ENCODE measurements around the gene PI4K2A. TPM values are rescaled to one million over a fixed set of nuclear protein-coding genes. Genes with fewer than 3 reads are reported as not detected.
"Not testable (repeated sequence)": the region's sequence is repeated elsewhere in the genome, so short reads cannot be mapped to it uniquely, and the experiment has no call there.

Gene PI4K2A
- total and polyA plus RNA-seq, 5 experiments from 2014 or later: 6.5 to 9.4 (median 8.8) TPM

DNA sequence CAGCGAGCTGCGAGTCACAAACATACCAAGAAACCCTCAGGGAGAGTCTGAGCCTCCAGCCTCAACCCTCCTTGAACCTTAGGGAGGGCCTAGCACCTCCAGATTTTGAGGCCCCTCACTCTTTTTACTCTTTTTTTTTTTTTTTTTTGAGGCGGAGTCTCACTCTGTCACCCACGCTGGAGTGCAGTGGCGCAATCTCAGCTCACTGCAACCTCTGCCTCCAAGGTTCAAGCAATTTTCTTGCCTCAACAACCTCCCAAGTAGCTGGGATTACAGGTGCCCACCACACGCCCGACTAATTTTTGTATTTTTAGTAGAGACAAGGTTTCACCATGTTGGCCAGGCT, 43.9 kb downstream of the PI4K2A start:
- H3K27ac Mint-ChIP-seq, H3K36me3 Mint-ChIP-seq, ATAC-seq, H3K27me3 Mint-ChIP-seq, H3K9me3 Mint-ChIP-seq, DNase-seq, H3K4me3 Mint-ChIP-seq, POLR2A ChIA-PET: not testable (repeated sequence)
- peaks cover 8 to 33% (median 24%) of the 10 kb centered on the region in 4 donors for H3K4me1 Mint-ChIP-seq

- Mint-ChIP-seq H3K27me3 (no peaks in the 10 kb centered on the region), H3K36me3 (no peaks in the 10 kb centered on the region), H3K4me3 (peak overlapping the region in 7 of 10 donors; percentile 8 to 48 (median 28)), H3K9me3 (no peaks in the 10 kb centered on the region), H3K4me1 (peaks cover 8 to 33% (median 24%) of the 10 kb centered on the region in 4 donors), H3K27ac (peak overlapping the region in 3 of 10 donors; percentile 51 to 59 (median 56))
- DNase-seq (no peak), ATAC-seq (no peak)
- POLR2A ChIA-PET: no interaction called here
Observed at GRCh38 chr10:97684866-97685394, 44.5 kb downstream of the PI4K2A start.

- H3K4me1 Mint-ChIP-seq: peaks cover 8 to 33% (median 24%) of the 10 kb centered on the region in 4 donors
- POLR2A ChIA-PET: interaction anchor here (2.8 kb wide), 1 partner anchor 50 kb away, joined by 31 read pairs; the partner anchor contains the start of gene ZFYVE27
- H3K4me3 Mint-ChIP-seq: peak overlapping the region in 9 of 10 donors; percentile 19 to 94 (median 87)
- H3K9me3 Mint-ChIP-seq: no peaks in the 10 kb centered on the region
- DNase-seq (no peak), ATAC-seq (no peak)
- peak overlapping the region in 4 of 10 donors; percentile 40 to 59 (median 54) for H3K27ac Mint-ChIP-seq
- no peaks in the 10 kb centered on the region for H3K36me3 Mint-ChIP-seq
- no peaks in the 10 kb centered on the region for H3K27me3 Mint-ChIP-seq
Observed at GRCh38 chr10:97685395-97685958, 45.0 kb downstream of the PI4K2A start.

GRCh38 chr10:97686301-97686961, 46.0 kb downstream of the PI4K2A start:
- H3K36me3 Mint-ChIP-seq: no peaks in the 10 kb centered on the region
- DNase-seq: peak in 1 of 10 donors; percentile 17
- POLR2A ChIA-PET: interaction anchor here (0.8 to 2.8 kb wide), 15 partner anchors 8 to 448 kb away, joined by 3 to 31 read pairs (median 4); partner anchors contain the start of genes MARVELD1, R3HCC1L, UBTD1 and ZFYVE27
- peak overlapping the region in 9 of 10 donors; percentile 32 to 95 (median 93) for H3K27ac Mint-ChIP-seq
- ATAC-seq: no peak
- H3K4me1 Mint-ChIP-seq: peaks cover 8 to 33% (median 24%) of the 10 kb centered on the region in 4 donors
- no peaks in the 10 kb centered on the region for H3K9me3 Mint-ChIP-seq
- no peaks in the 10 kb centered on the region for H3K27me3 Mint-ChIP-seq
- H3K4me3 Mint-ChIP-seq: peak overlapping the region; percentile 83 to 94 (median 88)

DNA sequence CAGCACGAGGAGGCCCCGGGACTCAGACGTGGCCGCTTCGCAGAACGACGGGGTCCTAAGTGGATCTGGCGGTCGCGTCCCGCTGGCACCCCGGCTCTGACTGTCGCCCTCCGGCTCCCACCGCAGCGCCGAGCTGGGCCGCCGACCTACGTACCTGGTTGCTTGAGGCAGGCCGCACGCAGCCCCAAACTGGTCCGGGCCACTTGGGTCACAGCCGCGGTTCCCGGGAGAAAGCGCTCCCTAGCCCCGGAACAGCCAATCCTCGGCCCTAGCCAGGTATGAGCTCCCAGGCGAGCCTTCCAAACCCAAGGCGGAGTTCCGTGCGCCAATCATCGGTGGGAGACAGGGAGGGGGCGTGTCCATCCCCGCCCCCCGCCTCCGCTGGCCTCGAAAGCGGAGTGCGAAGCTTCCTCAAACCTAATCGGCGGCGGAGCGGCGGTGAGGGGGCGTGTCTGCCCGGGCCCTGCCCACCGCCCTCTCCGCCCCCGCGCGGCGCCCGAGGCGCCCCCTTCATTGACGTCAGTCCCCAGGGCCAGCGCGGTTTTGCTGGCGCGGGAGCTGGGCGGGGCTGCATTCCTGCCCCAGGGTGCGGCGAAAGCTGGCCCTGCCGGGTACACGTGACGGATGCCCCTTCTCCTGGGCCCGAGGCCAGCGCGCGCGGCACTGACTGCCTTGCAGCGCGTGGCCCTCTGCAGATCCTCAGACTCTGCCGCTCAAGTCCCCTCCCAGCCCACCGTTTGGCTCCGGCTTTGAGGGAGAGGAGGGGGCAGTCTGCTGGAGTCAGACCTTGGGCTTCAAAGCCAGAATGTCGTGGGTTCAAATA, 46.7 kb downstream of the PI4K2A start, which contains the start of gene AVPI1:
TSS of gene AVPI1 (minus strand) at position 280 of the 823 bp plus-strand sequence. CDS start 7,336 bp downstream, outside the sequence.
- peaks cover 8 to 33% (median 24%) of the 10 kb centered on the region in 4 donors for H3K4me1 Mint-ChIP-seq
- H3K27me3 Mint-ChIP-seq: no peaks in the 10 kb centered on the region
- POLR2A ChIA-PET: interaction anchor here (0.8 to 2.8 kb wide), 19 partner anchors 9 to 447 kb away, joined by 3 to 31 read pairs (median 4); partner anchors contain the start of genes MARVELD1, PI4K2A, R3HCC1L and UBTD1
- peak within 1 kb of the TSS; percentile 58 to 95 (median 92) for H3K27ac Mint-ChIP-seq
- H3K9me3 Mint-ChIP-seq: no peaks in the 10 kb centered on the region
- H3K36me3 Mint-ChIP-seq: no peaks in the 10 kb centered on the region
- peak within 1 kb of the TSS; percentile 83 to 94 (median 88) for H3K4me3 Mint-ChIP-seq
- DNase-seq (peak; percentile 92 to 98 (median 97)), ATAC-seq (peak; percentile 90 to 92)

DNA sequence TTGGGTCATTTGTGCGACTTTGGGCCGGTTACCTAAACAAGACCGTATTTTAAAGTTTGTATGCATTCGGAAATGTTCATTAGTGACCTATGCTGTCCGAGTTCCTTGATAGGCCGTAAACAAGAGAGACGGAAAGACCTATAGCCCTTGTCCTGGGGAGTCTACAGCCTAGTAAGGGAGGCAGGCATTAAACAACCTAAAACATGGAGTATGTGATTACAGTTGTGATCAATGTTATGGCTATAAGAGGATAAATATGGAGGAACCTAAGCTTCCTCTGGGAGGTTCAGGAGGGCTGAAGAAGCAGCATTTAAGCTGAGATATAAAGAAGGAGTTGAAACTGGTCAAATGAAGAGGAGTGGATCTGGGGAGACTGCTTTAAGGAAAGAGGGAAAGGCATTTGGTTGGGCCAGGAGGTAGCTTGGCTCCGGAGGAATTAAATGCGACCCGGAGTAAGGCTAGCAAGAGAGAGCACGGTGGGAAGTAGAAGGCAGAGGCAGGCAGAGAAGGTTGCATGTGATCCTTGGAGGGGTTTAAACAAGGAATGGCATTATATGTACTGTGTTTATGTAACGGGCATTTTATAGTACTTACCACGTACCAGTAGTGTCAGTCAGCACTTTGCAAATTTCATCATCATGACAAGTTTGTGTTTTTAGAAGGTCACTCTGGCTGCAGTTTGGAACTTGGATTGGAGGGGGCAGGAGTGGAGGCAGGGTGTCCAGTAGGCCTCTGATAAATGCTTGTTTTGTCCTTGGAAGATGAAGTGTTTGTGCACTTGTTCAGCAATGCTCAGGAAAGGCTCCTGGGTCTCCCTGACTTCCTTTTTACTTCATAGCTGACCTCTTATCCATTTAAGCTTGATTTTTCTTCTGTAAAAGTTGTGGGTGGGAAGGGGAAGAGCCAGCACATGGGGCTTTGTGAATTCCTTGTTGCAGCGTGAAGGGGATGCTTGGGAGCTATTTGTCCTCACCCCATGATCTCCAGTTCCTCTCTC, 47.6 kb downstream of the PI4K2A start:
- POLR2A ChIA-PET: interaction anchor here (1.0 to 2.8 kb wide), 16 partner anchors 10 to 446 kb away, joined by 3 to 31 read pairs (median 4); partner anchors contain the start of genes MARVELD1, PI4K2A, R3HCC1L and UBTD1
- no peak for ATAC-seq
- H3K9me3 Mint-ChIP-seq: no peaks in the 10 kb centered on the region

DNA sequence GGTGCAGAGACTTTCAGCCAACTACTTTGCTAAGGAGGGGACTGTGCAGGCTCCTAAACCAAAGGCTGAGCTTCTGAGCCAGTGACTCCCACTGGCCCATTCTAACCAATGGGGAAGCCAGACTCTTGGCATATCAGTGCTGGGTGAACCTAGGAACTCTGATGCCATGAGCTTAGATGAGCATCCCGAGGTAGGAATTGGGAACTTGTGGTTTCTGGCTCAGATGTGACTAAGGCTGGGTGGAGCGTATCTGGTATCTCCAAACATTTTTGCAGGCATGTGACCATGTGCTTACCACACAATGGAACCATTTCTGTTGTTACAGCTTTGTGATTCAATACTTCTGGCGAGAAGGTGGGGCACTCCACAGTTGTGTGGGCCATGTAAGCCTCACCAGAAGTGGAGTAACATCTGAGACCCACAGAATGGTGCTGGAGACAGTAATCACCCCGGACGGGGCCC, 49.1 kb downstream of the PI4K2A start:
- no peak overlapping the region for H3K4me3 Mint-ChIP-seq

More for the DNA sequence above, 47.6 kb downstream of the PI4K2A start:
- H3K27ac Mint-ChIP-seq: peak overlapping the region; percentile 58 to 94 (median 92)
- H3K36me3 Mint-ChIP-seq: no peaks in the 10 kb centered on the region
- no peaks in the 10 kb centered on the region for H3K27me3 Mint-ChIP-seq
- peak overlapping the region; percentile 71 to 94 (median 86) for H3K4me3 Mint-ChIP-seq
- no peak for DNase-seq
- peaks cover 5 to 33% (median 24%) of the 10 kb centered on the region in 4 donors for H3K4me1 Mint-ChIP-seq

DNA sequence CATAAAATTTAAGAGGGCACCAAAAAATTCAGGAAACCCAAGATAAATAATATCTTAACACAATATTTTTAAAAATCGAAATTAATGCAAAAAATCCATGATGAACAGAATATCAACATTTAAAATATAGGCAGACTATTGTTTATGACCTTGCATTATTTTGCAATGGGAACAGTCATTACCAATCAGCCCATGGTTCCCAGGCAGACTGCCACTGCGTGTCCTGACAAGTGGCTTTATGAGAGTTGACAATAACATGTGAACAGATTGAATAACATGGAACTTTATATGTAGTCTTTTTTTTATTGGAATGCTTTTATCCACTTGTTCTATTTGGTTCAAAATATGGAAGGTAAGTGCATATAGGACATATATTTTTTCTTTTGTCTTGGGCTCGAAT, 49.7 kb downstream of the PI4K2A start:
- Mint-ChIP-seq H3K36me3 (no peaks in the 10 kb centered on the region), H3K27ac (peak overlapping the region in 2 of 10 donors; percentile 9 to 15), H3K27me3 (peaks cover 0 to 4% (median 0%) of the 10 kb centered on the region in 5 donors), H3K4me3 (no peak overlapping the region), H3K4me1 (peaks cover 5 to 22% (median 17%) of the 10 kb centered on the region in 4 donors), H3K9me3 (no peaks in the 10 kb centered on the region)
- ATAC-seq (no peak), DNase-seq (no peak)
- POLR2A ChIA-PET: no interaction called here

More for the DNA sequence above, 49.1 kb downstream of the PI4K2A start:
- H3K27me3 Mint-ChIP-seq: peaks cover 0 to 4% (median 0%) of the 10 kb centered on the region in 5 donors
- H3K27ac Mint-ChIP-seq: peak overlapping the region in 2 of 10 donors; percentile 13 to 22
- peaks cover 5 to 28% (median 21%) of the 10 kb centered on the region in 4 donors for H3K4me1 Mint-ChIP-seq
- DNase-seq: no peak
- H3K36me3 Mint-ChIP-seq: no peaks in the 10 kb centered on the region
- POLR2A ChIA-PET: no interaction called here
- no peak for ATAC-seq
- no peaks in the 10 kb centered on the region for H3K9me3 Mint-ChIP-seq

DNA sequence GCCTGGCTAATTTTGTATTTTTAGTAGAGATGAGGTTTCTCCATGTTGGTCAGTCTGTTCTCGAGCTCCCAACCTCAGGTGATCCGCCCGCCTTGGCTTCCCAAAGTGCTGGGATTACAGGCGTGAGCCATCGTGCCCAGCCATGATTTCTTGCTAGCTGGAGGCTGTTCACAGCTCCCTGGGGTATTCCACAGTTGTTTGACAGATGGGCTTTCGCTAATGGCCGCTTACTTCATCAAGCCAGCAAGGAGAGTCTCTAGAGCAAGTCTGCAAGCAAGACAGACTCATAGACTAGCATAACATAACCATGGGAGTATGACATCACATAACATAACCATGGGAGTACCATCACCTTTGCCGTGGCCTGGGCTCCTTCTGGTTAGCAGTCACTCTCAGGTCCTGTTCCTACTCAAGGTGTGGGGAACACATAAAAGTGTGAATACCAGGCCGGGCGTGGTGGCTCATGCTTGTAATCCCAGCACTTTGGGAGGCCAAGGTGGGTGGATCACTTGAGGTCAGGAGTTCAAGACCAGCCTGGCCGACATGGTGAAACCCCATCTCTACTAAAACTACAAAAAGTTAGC, 57.7 kb downstream of the PI4K2A start:
- H3K4me1 Mint-ChIP-seq, H3K9me3 Mint-ChIP-seq, DNase-seq, H3K36me3 Mint-ChIP-seq, H3K4me3 Mint-ChIP-seq, H3K27ac Mint-ChIP-seq, ATAC-seq: not testable (repeated sequence)
- peaks cover 0 to 10% (median 5%) of the 10 kb centered on the region in 5 donors for H3K27me3 Mint-ChIP-seq
- POLR2A ChIA-PET: interaction anchor here (1.4 kb wide), 1 partner anchor 10 kb away, joined by 4 read pairs; no protein-coding TSS in a partner anchor

GRCh38 chr10:97701438-97702069, 61.1 kb downstream of the PI4K2A start:
- Mint-ChIP-seq H3K27ac (no peak overlapping the region), H3K36me3 (no peaks in the 10 kb centered on the region), H3K4me1 (no peaks in the 10 kb centered on the region), H3K4me3 (no peak overlapping the region), H3K27me3 (peaks cover 4 to 12% (median 6%) of the 10 kb centered on the region in 5 donors), H3K9me3 (no peaks in the 10 kb centered on the region)
- POLR2A ChIA-PET: interaction anchor here (0.6 to 2.1 kb wide), 4 partner anchors 15 to 168 kb away, joined by 3 to 6 read pairs (median 3); partner anchors contain the start of genes AVPI1 and ZFYVE27
- ATAC-seq (peak; percentile 94 to 97), DNase-seq (peak in 9 of 10 donors; percentile 18 to 74 (median 53))

All from naive thymus-derived CD8-positive, alpha-beta T cell (primary cell).